Measurements from ENCODE around the gene ZNF385C.
A peak's percentile ranks its signal among the peaks of the same experiment; 100 is the strongest.

Gene ZNF385C

DNA sequence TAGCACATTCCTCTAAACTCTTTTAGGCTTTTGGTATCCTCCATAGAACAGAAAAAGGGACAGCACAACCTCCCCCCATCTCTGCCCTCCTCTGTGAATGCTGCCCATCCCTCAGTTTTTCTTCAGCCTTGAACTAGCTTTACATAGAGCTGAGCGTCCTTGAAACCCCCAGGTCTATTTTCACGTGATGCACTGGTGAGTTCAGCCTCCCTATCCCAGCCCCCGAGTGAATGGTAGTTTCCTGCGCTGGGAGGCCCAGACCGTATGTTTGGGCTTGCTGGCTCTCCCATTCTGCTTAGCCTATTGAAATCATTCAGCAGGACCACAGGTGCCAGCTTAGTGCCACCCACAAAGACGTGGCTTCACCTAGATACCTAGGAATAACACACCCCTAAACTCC, 22.5 kb downstream of the ZNF385C start:
- no peak for DNase-seq

DNA sequence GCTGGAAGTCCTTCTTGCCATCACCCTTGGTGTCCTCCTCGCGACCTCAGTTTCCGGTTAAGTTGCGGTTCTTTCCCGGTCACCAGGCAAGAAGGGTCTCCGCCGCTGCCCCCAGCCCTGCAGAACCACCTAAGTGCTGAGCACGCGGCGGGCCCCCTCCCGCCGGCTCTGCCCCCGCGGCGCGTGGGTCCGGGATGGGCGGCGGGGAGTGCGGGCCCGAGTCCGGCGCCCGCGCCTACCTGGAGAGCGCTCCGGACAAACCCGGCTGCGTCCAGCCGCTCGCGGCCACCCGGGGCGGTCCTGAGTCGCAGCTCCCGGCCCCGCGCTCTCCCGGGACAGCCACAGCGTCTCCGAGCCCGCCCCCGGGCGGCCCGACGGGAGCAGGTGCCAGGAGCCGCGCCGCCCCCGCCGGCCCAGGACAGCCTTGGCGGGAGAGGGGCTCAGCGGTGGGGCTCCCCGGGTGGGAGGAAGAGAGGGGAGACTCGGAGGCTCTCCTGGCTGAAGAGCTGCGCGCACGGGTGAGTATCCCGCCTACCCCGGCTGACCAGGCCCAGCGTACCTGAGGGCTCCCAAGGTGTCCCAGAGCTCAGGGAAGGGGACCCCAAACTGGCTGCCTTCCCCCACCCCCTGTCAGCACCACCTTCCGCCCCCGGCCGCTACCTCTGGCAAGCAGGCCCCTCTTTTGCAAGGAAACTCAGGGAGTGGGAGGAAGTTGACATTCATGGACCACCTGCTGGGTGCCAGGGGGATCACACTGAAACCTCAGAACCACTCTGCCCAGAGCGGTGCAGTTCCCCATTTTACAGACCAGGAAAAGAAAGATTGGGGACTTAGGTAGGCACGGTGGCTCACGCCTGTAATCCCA, 25.7 kb downstream of the ZNF385C start:
- no peak for DNase-seq

DNA sequence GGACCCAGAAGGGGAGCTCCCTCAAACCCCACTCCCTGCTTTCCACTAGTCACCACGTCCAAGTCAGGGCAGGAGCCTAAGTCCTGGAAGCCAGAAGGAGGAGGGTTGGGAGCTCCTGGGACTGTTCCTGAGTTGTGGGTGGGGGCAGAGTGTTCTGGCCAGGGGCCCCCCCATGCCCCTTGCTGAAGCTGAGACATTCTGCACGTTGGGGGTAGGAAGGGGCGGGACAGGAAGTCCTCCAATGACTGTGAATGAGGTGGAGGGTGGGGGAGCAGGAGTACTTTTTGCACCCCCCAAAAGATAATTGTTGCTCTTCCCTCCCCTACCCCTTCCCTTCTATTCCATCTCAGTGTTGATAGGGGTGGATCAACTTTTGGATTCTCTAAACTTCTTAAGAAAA, 26.5 kb downstream of the ZNF385C start:
- no peak for DNase-seq

DNA sequence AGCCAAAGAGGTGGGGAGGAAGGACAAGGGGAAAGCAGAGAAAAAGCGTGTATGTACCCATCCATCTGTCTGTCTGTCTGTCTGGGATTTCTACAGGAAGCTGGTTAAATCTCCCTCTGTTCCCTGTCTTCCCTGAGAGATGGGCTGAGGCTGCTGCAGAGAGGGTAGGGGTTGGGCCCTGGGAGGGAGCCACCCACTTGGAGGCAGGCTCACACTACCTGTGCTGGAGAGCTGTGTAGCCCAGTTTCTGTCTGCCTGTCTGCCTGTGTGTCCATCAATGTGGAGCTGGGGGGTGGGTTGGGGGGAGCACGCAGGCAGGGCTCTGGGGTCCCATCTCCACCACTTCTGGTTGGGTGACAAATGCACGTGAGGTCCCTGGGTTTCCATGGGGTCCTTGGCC, 29.3 kb downstream of the ZNF385C start:
- DNase-seq: no peak

DNA sequence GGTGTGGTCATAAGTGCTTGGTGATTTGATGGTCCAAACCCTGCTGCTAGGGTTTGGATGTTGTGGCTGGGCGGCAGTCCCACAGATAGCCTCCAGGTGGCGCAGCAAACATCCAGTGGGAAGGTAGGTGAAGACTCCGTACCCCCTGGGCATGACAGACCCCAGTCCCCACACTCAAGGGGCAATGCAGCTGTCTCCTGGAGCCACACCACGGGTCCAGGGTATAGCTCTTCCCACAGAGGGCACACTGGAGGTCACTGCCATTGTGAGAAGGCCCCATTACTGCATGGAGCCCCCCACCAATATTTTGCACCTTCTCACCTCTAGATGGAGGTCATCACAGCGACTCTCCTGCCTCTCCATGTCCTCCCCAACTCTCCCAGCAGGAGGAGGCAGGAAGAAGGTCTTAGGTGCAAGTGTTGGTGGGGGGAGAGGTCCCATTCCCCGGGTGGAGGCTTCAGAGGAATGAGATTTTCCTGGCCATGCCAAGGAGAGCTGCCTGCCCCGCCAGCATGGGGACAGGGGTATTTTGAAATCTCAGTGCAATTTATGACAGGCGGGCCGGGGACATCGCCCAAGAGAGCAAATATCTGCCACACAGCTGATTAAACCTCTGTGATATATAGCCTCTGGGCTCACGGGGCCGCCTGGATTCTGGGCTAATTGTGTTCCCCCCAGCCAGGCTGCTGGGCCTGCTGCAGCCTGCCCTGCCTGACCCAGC, 30.7 kb downstream of the ZNF385C start:
- DNase-seq: peak; percentile 79

DNA sequence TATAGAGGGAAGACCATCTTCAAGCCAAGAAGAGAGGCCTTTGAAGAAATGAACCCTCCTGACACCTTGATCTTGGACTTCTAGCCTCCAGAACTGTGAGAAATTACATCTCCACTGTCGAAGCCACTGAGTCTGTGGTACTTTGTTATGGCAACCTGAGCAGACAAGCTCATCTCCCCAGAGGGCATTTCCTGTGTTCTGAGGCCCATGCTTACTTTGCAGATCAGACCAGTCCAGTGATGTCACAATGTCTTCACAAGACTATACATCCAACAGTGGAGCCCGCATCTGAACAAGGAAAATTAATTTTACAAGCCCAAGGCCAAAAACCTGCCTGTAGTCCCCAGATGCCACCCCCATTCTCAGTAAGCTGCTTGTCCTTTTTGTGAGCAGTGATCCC, 33.1 kb downstream of the ZNF385C start:
- DNase-seq: no peak

DNA sequence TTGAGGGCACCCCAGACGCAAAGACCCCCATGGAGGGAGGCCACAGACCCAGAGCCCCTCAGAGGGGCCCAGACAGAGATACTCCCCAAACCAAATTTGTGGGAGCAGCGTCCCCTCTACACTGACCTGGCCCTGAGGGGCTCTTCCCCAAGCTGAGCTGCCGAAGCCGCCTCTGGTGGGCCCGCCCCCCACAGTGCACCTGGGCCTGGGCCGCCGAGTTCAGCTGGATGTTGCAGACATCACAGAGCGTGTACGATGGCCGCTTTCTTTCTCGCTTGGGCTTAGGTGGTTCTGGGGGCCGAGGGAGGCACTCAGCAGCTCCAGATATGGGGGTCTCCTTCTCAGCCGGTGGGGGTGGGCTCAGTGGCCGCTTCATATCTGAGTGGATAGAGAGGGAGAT, 35.6 kb downstream of the ZNF385C start:
- no peak for DNase-seq

DNA sequence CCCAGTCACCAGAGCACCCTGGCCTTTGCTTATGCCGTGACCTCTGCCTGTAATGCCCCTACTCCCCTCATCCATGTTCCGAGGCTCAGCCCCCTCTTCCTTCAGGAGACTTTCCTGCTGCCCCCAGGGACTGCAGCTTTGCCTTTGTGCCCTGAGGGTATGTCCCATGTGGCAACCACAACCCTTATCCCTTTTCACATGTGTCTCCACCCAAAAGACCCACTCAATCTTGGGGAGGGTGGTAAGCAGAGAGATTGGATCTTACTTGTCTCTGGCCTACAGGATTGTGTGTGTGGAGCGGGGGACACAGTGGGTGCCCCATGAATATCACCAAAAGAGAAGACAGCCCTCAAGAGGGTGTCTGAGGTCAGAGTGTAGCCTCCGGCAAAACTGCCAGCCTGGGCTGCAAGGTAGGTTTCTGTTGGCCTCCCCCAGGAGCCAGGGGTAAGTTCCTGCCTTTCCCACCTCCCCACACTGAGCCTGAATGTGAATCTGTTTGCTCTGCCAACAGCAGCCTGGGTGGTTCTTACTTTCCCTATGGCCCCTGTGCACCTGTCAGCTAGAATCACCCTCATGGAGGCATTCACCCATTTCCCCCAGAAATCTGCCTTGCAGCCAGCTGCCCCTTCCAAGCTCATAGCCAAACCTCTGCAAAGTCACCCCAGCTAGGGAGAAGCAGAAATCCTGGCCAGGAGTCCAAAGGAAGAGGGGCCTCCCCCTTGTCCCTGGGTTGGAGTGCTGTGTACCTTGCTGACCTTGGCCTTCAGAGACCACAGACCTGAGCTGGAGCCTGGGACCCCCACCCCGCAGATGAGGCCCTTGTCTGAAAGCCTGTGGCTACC, 36.4 kb downstream of the ZNF385C start:
- DNase-seq: no peak

DNA sequence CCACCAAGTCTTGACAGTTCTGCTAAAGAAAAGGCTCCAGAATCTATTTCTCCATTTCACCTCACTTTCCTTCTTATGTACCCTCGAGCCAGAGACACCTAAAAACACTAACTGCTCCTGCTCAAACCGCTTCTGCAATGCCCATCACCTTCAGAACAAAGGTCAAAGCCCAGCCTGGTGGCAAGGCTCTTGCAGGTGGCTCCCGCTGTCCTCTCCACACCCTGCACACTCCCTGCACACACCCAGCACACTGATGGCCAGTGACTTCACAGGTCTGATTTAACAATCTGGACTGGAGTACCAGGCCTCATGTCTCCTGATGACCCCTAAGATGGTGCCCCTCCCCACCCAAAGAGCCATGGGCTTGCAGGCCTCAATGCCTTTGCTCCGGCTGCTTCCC, 38.0 kb downstream of the ZNF385C start:
- DNase-seq: no peak

DNA sequence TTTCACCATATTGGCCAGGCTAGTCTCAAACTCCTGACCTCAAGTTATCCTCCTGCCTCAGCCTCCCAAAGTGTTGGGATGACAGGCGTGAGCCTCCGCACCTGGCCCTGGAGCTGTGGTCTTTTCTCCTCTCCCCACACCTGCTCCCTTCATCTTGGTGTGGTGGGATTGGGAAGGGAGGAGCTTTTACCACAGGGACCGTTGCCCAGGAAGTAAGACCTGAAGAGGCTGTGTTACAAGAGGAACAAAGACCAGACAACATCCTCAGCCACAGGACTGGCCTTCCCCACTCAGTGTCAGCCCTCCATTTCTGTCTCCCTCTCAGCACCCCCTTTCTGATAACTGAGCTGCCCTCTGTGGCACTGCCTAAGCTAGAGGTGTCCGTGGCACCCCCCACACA, 38.5 kb downstream of the ZNF385C start:
- DNase-seq: no peak

DNA sequence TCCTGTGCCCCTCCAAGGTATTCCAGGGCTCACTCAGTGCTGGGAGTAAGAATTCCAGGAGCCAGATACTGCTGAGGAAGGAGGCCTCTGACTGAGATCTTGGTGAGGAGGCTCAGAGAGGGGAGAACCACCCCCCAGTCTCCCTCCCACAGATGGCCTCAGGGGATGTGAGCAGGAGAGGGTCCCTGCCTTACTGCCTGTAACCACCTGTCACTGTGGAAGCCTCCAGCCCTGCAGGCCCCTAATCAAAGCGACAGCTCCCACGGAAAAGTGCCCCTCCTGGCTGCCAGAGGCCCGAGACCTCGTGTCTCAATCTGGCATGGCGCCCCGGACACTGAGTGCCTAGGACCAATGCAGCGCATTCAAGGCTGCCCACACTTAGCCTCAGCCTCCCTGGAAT, 40.2 kb downstream of the ZNF385C start:
- DNase-seq: no peak

DNA sequence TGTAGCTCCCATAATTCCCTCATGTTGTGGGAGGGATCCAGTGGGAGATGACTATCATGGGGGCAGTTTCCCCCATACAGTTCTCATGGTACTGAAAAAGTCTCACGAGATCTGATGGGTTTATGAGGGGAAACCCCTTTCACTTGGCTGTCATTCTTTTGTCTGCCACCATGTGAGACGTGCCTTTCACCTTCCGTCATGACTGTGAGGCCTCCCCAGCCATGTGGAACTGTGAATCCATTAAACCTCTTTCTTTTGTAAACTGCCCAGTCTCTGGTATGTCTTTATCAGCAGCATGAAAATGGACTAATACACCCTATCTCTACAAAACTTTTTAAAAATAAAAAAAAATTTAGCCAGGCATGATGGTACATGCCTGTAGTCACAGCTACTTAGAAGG, 41.6 kb downstream of the ZNF385C start:
- DNase-seq: no peak

DNA sequence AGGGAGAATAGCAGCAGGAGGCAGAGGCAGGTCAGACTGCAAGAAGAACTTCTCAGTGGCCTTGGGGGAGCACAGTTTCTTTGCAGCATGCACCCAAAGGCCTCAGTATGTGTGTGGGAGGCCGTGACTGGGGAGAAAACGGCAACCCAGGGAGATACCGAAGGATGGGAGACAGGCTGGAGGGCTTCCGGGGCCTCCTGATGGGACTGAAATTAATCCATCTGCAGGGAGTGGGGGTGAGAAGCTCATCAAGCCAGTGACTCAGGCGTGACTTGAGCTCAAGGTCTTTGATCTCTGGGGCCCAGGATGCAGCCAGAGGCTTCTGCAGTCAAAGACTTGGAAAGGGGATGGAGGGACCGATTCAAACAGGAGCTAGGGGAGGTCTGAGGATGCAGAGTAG, 42.8 kb downstream of the ZNF385C start:
- no peak for DNase-seq

DNA sequence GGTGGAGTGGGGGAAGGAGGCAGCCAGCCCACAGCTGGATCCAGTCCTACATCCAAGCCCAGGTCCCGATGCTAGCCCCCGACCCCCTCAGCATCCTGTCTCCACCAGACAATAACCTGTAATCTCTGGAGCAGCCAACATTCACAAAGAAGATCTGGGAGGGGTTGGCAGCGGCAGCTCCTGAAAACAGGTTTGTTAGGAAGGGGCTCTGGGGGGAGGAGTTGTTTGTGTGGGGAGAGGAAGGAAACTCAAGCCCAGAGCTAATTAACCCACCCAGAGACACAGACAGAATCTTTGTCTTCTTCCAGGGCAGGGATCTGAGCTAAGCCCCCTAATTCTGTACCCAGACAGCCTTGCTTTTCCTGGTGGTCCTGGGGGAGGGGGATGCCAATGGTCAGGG, 43.2 kb downstream of the ZNF385C start:
- no peak for DNase-seq

DNA sequence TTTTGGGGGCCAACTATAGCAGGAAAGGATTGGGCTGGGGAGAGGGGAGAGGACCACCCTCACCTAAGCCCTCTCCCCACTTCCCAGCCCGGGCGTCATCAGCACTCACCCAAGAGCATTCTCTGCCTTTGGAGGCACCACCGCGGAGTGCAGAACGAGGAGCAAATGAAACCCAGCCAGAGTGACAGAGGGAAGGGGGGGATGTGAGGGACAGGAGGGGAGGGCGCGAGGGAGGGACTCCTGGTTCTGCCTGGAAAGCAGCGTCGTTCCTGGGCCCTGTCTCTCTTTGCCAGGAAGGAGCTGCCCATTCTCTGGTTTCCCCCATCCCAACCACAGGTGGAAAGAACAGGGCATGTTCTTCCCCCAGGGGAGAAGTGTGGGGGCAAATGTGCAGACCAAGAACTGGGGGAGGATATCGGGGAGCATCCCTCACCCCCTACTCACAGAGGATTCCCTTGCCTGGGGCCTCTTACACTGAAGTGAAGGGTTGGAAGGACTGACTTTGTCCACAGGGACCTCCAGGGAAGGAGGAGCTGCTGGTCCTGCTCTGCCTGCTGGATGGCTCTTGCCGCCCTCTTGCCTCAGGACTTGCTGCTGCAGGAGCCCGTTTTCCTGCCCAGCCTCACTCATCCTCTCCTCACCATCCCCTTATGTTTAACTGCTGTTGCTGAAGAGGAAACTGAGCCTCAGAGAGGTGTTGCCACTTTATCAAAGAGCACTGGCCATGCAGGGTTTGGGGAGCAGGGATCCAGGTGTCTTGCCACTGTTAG, 44.4 kb downstream of the ZNF385C start:
- DNase-seq: no peak

DNA sequence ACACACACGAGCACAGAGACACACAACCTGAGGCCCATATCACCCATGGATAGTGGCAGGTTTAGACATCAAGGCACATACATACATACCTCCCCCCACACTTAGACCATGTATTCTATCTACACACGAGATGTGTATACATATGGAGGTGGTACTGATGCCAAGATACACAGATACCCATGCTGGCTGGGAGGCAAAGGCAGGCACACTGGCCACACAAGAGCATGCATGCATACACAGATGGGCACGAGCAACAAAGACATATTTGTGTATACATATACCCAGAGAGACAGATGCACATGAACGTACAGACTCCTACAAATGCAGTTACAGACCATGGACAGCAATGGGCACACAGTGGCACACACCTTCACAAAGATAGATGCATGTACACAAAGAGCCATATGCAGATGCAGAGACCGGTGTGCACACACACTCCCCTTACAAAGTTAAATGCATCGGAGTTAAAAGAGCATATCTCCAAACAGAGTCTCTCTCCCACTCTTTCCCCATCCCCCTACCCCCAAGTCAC, 45.9 kb downstream of the ZNF385C start:
- no peak for DNase-seq

DNA sequence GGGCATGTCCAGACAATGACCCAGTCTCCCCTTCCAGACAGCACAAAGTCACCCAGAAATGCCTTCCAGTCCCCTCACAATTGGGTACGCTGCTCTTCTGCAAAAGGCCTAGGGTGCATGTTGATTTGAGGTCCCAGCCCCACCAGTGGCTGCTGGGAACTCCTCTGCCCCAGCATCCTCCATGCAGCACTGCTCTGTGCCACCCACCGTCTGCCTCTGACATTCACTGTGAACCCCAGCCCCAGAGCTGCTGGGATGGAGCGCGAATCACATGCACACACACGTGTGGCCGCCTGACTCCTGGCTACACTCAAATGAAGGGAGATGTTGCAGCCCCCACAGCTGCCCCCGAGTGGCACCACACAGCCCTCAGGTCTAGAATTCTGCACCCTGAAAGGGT, 46.6 kb downstream of the ZNF385C start:
- DNase-seq: no peak

DNA sequence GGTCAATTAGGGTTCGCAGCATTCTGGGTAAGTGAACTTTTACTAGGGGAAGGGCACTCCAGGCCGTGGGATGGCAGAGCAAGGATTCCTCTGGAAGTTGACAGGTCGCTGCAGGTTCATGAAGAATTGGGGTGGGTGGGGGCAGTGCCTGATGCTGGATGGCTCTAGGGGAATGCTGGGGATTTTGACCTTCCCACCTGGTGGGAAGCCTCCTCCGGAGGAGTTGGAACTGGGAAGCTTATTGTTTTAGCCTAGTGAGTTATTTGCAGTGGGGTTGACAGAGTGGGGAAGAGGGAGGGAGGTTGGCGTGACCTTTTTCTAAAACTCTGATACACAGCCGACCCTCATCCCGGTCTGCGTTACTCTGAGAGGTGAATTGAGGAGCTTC, 47.3 kb downstream of the ZNF385C start:
- no peak for DNase-seq

DNA sequence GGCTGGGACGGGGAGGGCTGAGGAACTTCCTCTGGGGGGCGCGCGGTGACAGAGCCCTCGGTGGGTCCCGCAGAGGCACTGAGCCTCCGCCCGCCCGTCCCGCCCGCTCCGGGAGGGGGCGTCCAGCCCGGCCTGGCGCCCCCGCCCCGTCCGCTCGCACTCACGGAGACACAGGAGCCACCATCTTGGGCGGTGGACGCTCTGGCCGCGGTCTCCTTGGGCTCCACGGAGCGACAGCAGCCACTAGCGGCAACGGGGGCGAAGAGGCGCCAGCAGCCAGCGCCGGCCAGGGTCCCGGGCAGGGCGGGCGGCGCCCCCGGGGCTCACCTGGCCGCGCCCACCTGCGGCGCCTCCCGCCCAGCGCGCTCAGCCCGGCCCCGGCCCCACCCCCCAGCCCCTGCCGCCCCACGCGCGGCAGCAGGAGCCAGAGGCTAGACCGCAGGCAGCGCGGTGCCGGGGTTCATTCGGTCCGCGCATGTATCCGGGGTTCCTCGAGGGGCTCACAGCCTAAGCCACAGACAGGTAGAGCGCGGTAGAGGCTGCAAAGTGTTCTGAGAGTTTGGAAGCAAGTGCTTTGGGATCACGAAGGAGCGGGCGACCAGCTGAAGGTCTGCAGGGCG, 47.8 kb downstream of the ZNF385C start, which contains the start of gene C17orf113:
Gene C17orf113, minus strand, starts transcription at position 209 of the 620 bp plus-strand sequence. CDS start 7,225 bp downstream, outside the sequence.
- peak; percentile 37 for DNase-seq

DNA sequence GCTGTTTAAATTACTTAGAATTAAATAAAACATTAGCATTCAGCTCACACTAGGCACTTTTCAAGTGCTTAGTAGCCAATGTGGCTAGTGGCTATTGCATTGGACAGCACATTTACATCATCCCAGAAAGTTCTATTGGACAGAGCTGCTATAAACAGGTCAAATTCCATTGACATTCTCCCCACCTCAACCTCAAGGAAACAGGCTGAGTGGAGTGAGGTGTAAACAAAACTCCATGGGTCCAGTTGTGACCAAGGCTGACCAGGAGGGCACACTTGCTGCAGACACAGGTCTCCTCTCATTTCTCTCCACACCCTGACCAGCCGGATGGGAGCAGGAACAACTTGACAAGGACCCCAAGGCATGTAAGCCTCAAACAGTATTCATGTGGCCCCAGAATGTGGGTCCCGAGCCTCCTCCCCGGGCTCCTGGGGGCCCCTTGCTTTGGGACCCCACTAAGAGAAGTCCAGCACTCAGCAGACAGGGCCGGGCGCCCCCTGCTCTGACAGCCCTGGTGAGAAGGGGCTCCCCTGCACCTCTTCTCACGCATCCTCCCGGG, 48.4 kb downstream of the ZNF385C start:
- no peak for DNase-seq

DNA sequence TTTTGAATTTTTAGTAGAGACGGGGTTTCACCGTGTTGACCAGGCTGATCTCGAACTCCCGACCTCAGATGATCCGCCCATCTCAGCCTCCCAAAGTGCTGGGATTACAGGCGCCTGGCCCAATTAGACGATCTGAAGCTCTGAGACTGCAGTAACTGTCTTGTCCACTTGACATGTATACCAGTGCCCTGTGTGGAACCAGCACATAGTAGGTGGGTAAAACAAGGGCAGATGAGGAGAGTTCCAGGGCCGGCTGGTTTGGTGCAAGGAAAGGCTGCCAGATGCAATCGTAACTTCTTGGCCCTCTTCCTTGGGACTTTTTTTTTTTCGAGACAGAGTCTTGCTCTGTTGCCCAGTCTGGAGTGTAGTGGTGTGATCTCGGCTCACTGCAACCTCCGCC, 50.9 kb downstream of the ZNF385C start:
- no peak for DNase-seq

DNA sequence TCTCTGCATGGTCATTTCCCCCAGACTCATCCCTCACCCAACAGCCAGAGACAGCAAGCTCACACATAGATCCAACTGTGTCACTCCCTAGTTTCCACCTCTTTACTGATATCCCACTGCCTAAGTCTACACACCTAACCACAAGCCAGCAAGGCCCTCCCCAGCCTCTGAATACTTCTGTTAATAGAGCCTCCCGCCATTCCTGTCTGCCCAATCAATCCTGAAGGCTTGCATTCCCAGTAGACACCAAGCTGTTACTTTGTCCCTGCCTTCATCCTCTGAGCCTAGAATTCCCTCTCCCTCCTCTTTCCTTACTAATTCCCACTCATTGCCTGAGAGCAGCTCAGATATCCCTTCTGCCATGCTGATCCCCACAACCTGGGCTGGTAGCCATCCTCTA, 52.6 kb downstream of the ZNF385C start:
- no peak for DNase-seq
